Measurements from ENCODE around the gene TIE1.

Gene TIE1

GRCh38 chr1:43274125-43274803, 26.5 kb upstream of the TIE1 start:
- DNase-seq, result peak; percentile 29 to 32

GRCh38 chr1:43274804-43275180, 26.0 kb upstream of the TIE1 start:
- DNase-seq, result no peak

- DNase-seq, result no peak
These were observed 24.8 kb upstream of the TIE1 start for GRCh38 chr1:43275826-43276620.

- DNase-seq, result no peak
These were observed 24.1 kb upstream of the TIE1 start for GRCh38 chr1:43276673-43277072.

- no peak for DNase-seq
These were observed 23.5 kb upstream of the TIE1 start for GRCh38 chr1:43277116-43277876.

- DNase-seq, result no peak
These were observed 21.6 kb upstream of the TIE1 start for GRCh38 chr1:43279161-43279560.

GRCh38 chr1:43279666-43280065, 21.1 kb upstream of the TIE1 start:
- no peak for DNase-seq

GRCh38 chr1:43280692-43281091, 20.1 kb upstream of the TIE1 start:
- DNase-seq, result no peak

GRCh38 chr1:43282220-43283195, 18.3 kb upstream of the TIE1 start:
- DNase-seq, result no peak

- no peak for DNase-seq
These were observed 16.7 kb upstream of the TIE1 start for GRCh38 chr1:43284065-43284464.

GRCh38 chr1:43284546-43285110, 16.2 kb upstream of the TIE1 start:
- no peak for DNase-seq

- no peak for DNase-seq
These were observed 15.4 kb upstream of the TIE1 start, which contains the start of gene C1orf210 for GRCh38 chr1:43285269-43285990. Gene C1orf210 (minus strand): TSS chr1:43285581. CDS start chr1:43283270, 2,311 bp downstream.

GRCh38 chr1:43286115-43286514, 14.7 kb upstream of the TIE1 start:
- no peak for DNase-seq

GRCh38 chr1:43286533-43286932, 14.2 kb upstream of the TIE1 start:
- DNase-seq, result no peak

GRCh38 chr1:43288058-43288784, 12.6 kb upstream of the TIE1 start:
- DNase-seq, result no peak

GRCh38 chr1:43288785-43289706, 11.7 kb upstream of the TIE1 start:
- no peak for DNase-seq

- no peak for DNase-seq
These were observed 8.6 kb upstream of the TIE1 start for GRCh38 chr1:43292216-43292615.

- no peak for DNase-seq
These were observed 8.1 kb upstream of the TIE1 start for GRCh38 chr1:43292679-43293078.

- no peak for DNase-seq
These were observed 7.6 kb upstream of the TIE1 start for GRCh38 chr1:43293176-43293575.
